Tibial artery (tissue), 4 donors: ENCODE measurements around the gene A3GALT2.
A peak's percentile ranks its signal among the peaks of the same experiment; 100 is the strongest.

ENCODE experiments used
- DNase-seq, 2 donors: peaks; one replicate each; pipeline ENCODE4 v3.0.0-alpha.2; 2019
- H3K27ac ChIP-seq, 2 donors: fragments of 200-600 bp; sonication (generic) in 1 of 2; 1 replicate in 1 of 2; 2 replicates in 1 of 2; pipeline ENCODE4 v1.5.1; 2018 to 2019; ENCODE audit warnings: mild to moderate bottlenecking in 1 of 2
- H3K27me3 ChIP-seq, 2 donors: fragments of 200-600 bp; sonication (generic) in 1 of 2; one replicate each; pipeline versions ENCODE4 v1.5.1 to v1.6.0; 2016 to 2019
- H3K36me3 ChIP-seq, 3 donors: fragments of 200-600 bp; sonication (generic) in 2 of 3; one replicate each; pipeline ENCODE4 v1.5.1; 2016 to 2019; ENCODE audit warnings: mild to moderate bottlenecking in 2 of 3
- H3K4me1 ChIP-seq, 4 donors: fragments of 200-600 bp; sonication (generic) in 2 of 4; 1 replicate in 3 of 4; 2 replicates in 1 of 4; pipeline ENCODE4 v1.5.1; 2016 to 2019
- H3K4me3 ChIP-seq, 2 donors: fragments of 200-600 bp; sonication (generic) in 1 of 2; 1 replicate in 1 of 2; 2 replicates in 1 of 2; pipeline ENCODE4 v1.5.1; 2018 to 2019; ENCODE audit warnings: mild to moderate bottlenecking in 2 of 2
- H3K9me3 ChIP-seq, 3 donors: fragments of 200-600 bp; sonication (generic) in 1 of 3; one replicate each; pipeline ENCODE4 v1.5.1; 2016 to 2019
- CTCF ChIP-seq, 2 experiments: fragments of 200-600 bp in 1 of 2; fragments of 450-650 bp in 1 of 2; IDR thresholded peaks; one replicate each; pipeline ENCODE4 v1.5.1; 2017 to 2019; ENCODE audit warnings: antibody characterized with exemption in 2 of 2, mild to moderate bottlenecking in 1 of 2, moderate library complexity in 1 of 2
- intact Hi-C: fragments of 100-400 bp; cut with DNase I; formaldehyde crosslinking; loops from one replicate; pipeline ENCODE4 v1.15.0; 2023; ENCODE audit warnings: low total_unique reads

Gene A3GALT2

GRCh38 chr1:33275706-33276572 is 45.0 kb downstream of the A3GALT2 start:
- no peaks in the 10 kb centered on the region for H3K27me3 ChIP-seq
- peak overlapping the region; percentile 7 to 17 for H3K27ac ChIP-seq
- no peaks in the 10 kb centered on the region for H3K9me3 ChIP-seq
- TF ChIP-seq CTCF (IDR thresholded peaks at IDR 0.05) = no peak
- intact Hi-C loops = no loop called here
- no peak overlapping the region for H3K4me3 ChIP-seq
- peaks cover 0 to 44% (median 25%) of the 10 kb centered on the region in 4 donors for H3K4me1 ChIP-seq
- peaks cover 29 to 56% (median 34%) of the 10 kb centered on the region in 3 donors for H3K36me3 ChIP-seq
- DNase-seq = peak; percentile 14 to 54

GRCh38 chr1:33275195-33275594 is 45.7 kb downstream of the A3GALT2 start:
- Histone ChIP-seq H3K4me3 (no peak overlapping the region), H3K27ac (peak overlapping the region; percentile 7 to 25), H3K27me3 (no peaks in the 10 kb centered on the region), H3K4me1 (peaks cover 0 to 52% (median 30%) of the 10 kb centered on the region in 4 donors), H3K36me3 (peaks cover 23 to 54% (median 31%) of the 10 kb centered on the region in 3 donors), H3K9me3 (no peaks in the 10 kb centered on the region)
- peak in 1 of 2 donors; percentile 16 for DNase-seq
- intact Hi-C loops = no loop called here
- TF ChIP-seq CTCF (IDR thresholded peaks at IDR 0.05) = no peak

GRCh38 chr1:33274446-33274845 is 46.5 kb downstream of the A3GALT2 start:
- no peak for TF ChIP-seq CTCF (IDR thresholded peaks at IDR 0.05)
- H3K4me1 ChIP-seq = peaks cover 0 to 59% (median 33%) of the 10 kb centered on the region in 4 donors
- no peaks in the 10 kb centered on the region for H3K9me3 ChIP-seq
- H3K36me3 ChIP-seq = peaks cover 20 to 52% (median 31%) of the 10 kb centered on the region in 3 donors
- intact Hi-C loops = no loop called here
- DNase-seq = peak in 1 of 2 donors; percentile 27
- no peaks in the 10 kb centered on the region for H3K27me3 ChIP-seq
- no peak overlapping the region for H3K4me3 ChIP-seq
- peak overlapping the region in 1 of 2 donors; percentile 25 for H3K27ac ChIP-seq

DNA sequence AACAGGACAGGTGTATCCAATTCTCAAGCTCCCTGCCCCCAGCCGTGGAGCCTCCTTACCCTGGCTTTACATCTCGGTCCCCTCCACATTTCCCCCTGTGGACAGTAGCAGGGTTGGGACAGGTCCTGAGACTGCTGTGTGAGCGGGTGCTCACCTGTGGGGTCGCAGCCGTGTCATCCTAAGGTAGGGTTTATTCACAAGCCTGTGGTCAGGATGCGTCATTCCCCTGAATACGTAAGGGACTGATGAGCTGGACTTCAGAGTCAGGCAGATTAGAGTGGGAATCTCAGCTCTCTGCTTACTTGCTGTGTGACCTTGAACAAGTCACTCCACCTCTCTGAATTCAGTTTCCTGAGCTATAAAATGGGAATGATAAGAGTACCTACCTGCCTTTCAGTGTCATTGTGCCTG is 46.9 kb downstream of the A3GALT2 start:
- intact Hi-C loops = no loop called here
- peak in 1 of 2 donors; percentile 27 for DNase-seq
- Histone ChIP-seq H3K4me3 (no peak overlapping the region), H3K27me3 (no peaks in the 10 kb centered on the region), H3K36me3 (peaks cover 20 to 47% (median 29%) of the 10 kb centered on the region in 3 donors), H3K4me1 (peaks cover 0 to 64% (median 37%) of the 10 kb centered on the region in 4 donors), H3K27ac (no peak overlapping the region), H3K9me3 (no peaks in the 10 kb centered on the region)
- no peak for TF ChIP-seq CTCF (IDR thresholded peaks at IDR 0.05)

DNA sequence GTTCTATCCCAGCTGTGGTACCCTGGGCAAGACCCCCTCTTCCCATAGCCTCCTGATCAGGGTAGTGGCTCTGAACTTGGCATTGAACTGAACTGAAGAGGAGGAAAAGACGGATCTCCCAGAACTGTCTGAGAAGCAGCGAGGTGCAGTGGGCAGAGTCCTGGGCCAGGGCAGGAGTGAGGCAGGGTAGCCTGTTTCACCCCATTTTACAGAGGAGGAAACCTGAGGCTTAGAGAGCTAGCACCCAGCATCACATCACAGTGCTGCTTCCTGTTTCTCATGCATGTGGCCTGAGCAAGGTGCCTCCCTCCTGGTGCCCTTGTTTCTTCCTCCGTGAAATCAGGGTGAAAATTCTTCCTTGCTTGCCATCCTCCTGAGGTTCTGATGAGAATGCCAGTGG is 47.5 kb downstream of the A3GALT2 start:
- Histone ChIP-seq H3K9me3 (no peaks in the 10 kb centered on the region), H3K36me3 (peaks cover 20 to 41% (median 27%) of the 10 kb centered on the region in 3 donors), H3K4me3 (no peak overlapping the region), H3K27ac (peak overlapping the region in 1 of 2 donors; percentile 2), H3K4me1 (peaks cover 0 to 69% (median 42%) of the 10 kb centered on the region in 4 donors), H3K27me3 (no peaks in the 10 kb centered on the region)
- peak in 1 of 2 donors; percentile 23 for DNase-seq
- intact Hi-C loops = no loop called here
- TF ChIP-seq CTCF (IDR thresholded peaks at IDR 0.05) = no peak
